Panc1 (cell line): ENCODE results near the gene SOX8. TPM values are rescaled to one million over a fixed set of nuclear protein-coding genes. Genes with fewer than 3 reads are reported as not detected.
A peak's percentile ranks its signal among the peaks of the same experiment; 100 is the strongest.

Experiments used
- ATAC-seq: fragments of 200-7000 bp; cut with Tn5 transposase; 2 replicates; pipeline ENCODE4 v1.9.1; 2020; ENCODE audit warnings: mild to moderate bottlenecking, moderate library complexity
- BruUV-seq: library from RNA; stranded (reverse); fragments of 400-500 nt; replicated peaks from 2 replicates; lab custom pipeline; 2021; lab: Mats Ljungman, UMichigan
- CTCF ChIA-PET: fragments of 300-600 bp; sonication (Branson Sonifier 250); formaldehyde crosslinking; loops from one replicate; lab custom pipeline; 2022; ENCODE audit warnings: antibody characterized with exemption; lab: Charles Lee
- POLR2A ChIA-PET: fragments of 300-600 bp; sonication (Branson Sonifier 250); formaldehyde crosslinking; loops from one replicate; lab custom pipeline; 2022; ENCODE audit warnings: antibody characterized with exemption; lab: Charles Lee
- DNase-seq: peaks from one replicate; pipeline ENCODE4 v3.0.0-alpha.2; 2010; ENCODE audit warnings: low read depth, low spot score
- H3K27ac ChIP-seq: 2 replicates; pipeline ENCODE4 v1.5.1; 2011; ENCODE audit warnings: mild to moderate bottlenecking, low read length, inconsistent platforms
- H3K27me3 ChIP-seq: fragments of 200-500 bp; sonication (Bioruptor generic); 2 replicates; pipeline ENCODE4 v1.6.0; 2014; ENCODE audit warnings: low read length, inconsistent platforms; ENCODE audit not compliant: control insufficient read depth, insufficient read depth
- H3K36me3 ChIP-seq: fragments of 200-500 bp; sonication (Bioruptor generic); 2 replicates; pipeline ENCODE4 v1.5.1; 2014; ENCODE audit warnings: inconsistent platforms, mild to moderate bottlenecking, low read length, moderate library complexity; ENCODE audit not compliant: control insufficient read depth, insufficient read depth
- H3K4me1 ChIP-seq: 2 replicates; pipeline ENCODE4 v1.5.1; 2011; ENCODE audit warnings: inconsistent platforms, mild to moderate bottlenecking, low read length, moderate library complexity; ENCODE audit not compliant: control insufficient read depth, insufficient read depth
- H3K4me3 ChIP-seq, 2 experiments: 2 replicates each; pipeline ENCODE4 v1.5.1; 2011 to 2012; ENCODE audit warnings: low read depth in 2 of 2, low read length in 2 of 2, mild to moderate bottlenecking in 2 of 2, inconsistent platforms in 1 of 2, moderate library complexity in 1 of 2
- H3K9me3 ChIP-seq: fragments of 200-500 bp; sonication (Bioruptor generic); 2 replicates; pipeline ENCODE4 v1.5.1; 2014; ENCODE audit warnings: low read depth, mild to moderate bottlenecking, inconsistent platforms, low read length, moderate library complexity; ENCODE audit not compliant: control insufficient read depth, insufficient read depth
- POLR2AphosphoS5 ChIP-seq: IDR thresholded peaks from 2 replicates; pipeline ENCODE4 v1.6.1; 2012; ENCODE audit warnings: mild to moderate bottlenecking, low read depth, low read length, moderate library complexity
- SIN3A ChIP-seq: IDR thresholded peaks from 2 replicates; pipeline ENCODE4 v1.6.1; 2012; ENCODE audit warnings: low read depth, mild to moderate bottlenecking, low read length, moderate library complexity, borderline replicate concordance; ENCODE audit not compliant: insufficient read depth
- TCF7L2 ChIP-seq: IDR thresholded peaks from 2 replicates; pipeline ENCODE4 v1.6.1; 2011; ENCODE audit warnings: mild to moderate bottlenecking, low read depth, low read length, inconsistent platforms
- in situ Hi-C: cut with HindIII; loops from 2 replicates; pipeline ENCODE4 v1.10.0; 2016; ENCODE audit warnings: low sequenced_read_pairs, low pct_unique_long_range_greater_than_20kb
- intact Hi-C: fragments of 100-400 bp; cut with micrococcal nuclease; formaldehyde crosslinking; loops from one replicate; pipeline ENCODE4 v1.10.0; 2022; ENCODE audit not compliant: unreplicated experiment
- total RNA-seq: library from RNA; stranded (reverse); gene quantifications from one replicate; pipeline ENCODE4 v1.2.1, GENCODE V29; 2021; ENCODE audit not compliant: unreplicated experiment
- TF ChIP-seq, protein P1 (sequence below): fragments of 450-650 bp; IDR thresholded peaks from 2 replicates; pipeline ENCODE4 v1.5.1; 2017; ENCODE audit warnings: mild to moderate bottlenecking
- TF ChIP-seq, protein P2 (sequence below), 2 experiments: IDR thresholded peaks; 2 replicates each; pipeline ENCODE4 v1.6.1; 2011 to 2012; ENCODE audit warnings: low read depth in 2 of 2, control low read depth in 1 of 2, low read length in 1 of 2, mild to moderate bottlenecking in 1 of 2, moderate library complexity in 1 of 2; ENCODE audit not compliant: insufficient read depth in 1 of 2

Gene SOX8
- total RNA-seq, 1 experiment from 2014 or later: 1.8 TPM

DNA sequence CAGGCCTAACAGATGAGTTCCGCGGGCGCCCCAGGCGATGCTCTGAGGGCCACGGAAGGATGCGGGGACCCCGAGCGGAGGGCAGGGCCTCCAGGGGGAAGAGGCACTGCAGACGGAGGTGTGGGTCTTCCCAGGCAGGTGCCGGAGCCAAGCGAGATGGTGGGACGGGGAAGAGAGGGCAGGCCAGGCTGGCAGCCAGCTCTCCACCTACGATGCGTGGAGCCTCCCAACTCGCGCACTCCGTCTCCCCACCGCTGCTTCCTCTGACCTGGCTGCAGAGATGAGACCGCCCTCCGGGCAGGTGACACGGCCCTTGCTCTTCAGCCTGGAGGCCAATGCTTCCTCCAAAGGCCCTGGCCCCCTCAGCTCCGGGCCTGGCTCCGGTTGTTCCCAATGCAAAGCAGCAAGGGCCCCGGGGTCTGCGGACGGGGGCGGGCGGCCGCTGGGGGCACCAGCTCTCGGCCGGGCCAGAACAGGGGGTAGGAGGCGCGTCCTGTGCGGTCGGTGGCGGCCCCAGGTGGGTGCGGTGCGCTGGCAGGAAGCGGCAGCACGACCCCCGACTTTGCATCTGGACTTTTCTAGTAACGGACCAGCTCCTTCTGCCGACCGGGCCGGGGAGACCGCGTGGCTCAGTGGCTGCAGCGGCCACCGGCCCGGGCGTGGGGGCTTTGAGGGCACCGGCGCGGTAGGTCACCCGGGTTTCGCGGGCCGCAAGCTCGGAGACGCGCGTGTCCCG is 1.5 kb upstream of the SOX8 start:
- intact Hi-C loops (no loop called here), in situ Hi-C loops (loop anchor here (5.0 kb wide), 1 partner anchor 43 kb away; no protein-coding TSS in a partner anchor)
- TF ChIP-seq POLR2AphosphoS5 (no peak), TCF7L2 (no peak), SIN3A (no peak)
- TF ChIP-seq, protein P1, sequence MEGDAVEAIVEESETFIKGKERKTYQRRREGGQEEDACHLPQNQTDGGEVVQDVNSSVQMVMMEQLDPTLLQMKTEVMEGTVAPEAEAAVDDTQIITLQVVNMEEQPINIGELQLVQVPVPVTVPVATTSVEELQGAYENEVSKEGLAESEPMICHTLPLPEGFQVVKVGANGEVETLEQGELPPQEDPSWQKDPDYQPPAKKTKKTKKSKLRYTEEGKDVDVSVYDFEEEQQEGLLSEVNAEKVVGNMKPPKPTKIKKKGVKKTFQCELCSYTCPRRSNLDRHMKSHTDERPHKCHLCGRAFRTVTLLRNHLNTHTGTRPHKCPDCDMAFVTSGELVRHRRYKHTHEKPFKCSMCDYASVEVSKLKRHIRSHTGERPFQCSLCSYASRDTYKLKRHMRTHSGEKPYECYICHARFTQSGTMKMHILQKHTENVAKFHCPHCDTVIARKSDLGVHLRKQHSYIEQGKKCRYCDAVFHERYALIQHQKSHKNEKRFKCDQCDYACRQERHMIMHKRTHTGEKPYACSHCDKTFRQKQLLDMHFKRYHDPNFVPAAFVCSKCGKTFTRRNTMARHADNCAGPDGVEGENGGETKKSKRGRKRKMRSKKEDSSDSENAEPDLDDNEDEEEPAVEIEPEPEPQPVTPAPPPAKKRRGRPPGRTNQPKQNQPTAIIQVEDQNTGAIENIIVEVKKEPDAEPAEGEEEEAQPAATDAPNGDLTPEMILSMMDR: no peak
- TF ChIP-seq, protein P2, sequence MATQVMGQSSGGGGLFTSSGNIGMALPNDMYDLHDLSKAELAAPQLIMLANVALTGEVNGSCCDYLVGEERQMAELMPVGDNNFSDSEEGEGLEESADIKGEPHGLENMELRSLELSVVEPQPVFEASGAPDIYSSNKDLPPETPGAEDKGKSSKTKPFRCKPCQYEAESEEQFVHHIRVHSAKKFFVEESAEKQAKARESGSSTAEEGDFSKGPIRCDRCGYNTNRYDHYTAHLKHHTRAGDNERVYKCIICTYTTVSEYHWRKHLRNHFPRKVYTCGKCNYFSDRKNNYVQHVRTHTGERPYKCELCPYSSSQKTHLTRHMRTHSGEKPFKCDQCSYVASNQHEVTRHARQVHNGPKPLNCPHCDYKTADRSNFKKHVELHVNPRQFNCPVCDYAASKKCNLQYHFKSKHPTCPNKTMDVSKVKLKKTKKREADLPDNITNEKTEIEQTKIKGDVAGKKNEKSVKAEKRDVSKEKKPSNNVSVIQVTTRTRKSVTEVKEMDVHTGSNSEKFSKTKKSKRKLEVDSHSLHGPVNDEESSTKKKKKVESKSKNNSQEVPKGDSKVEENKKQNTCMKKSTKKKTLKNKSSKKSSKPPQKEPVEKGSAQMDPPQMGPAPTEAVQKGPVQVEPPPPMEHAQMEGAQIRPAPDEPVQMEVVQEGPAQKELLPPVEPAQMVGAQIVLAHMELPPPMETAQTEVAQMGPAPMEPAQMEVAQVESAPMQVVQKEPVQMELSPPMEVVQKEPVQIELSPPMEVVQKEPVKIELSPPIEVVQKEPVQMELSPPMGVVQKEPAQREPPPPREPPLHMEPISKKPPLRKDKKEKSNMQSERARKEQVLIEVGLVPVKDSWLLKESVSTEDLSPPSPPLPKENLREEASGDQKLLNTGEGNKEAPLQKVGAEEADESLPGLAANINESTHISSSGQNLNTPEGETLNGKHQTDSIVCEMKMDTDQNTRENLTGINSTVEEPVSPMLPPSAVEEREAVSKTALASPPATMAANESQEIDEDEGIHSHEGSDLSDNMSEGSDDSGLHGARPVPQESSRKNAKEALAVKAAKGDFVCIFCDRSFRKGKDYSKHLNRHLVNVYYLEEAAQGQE (IDR thresholded peaks at IDR 0.05; ENCODE audit: insufficient read depth in 1 of 2, low read depth in 2 of 2, low read length in 1 of 2): no peak
- no peaks in the 10 kb centered on the region for H3K9me3 ChIP-seq
- H3K27ac ChIP-seq: no peak overlapping the region
- no peaks in the 10 kb centered on the region for H3K27me3 ChIP-seq
- H3K4me3 ChIP-seq: peak overlapping the region in 1 of 2 experiments; percentile 44; a peak in 2 of 4 replicates
- DNase-seq (no peak), ATAC-seq (no peak)
- peaks cover 6% of the 10 kb centered on the region for H3K4me1 ChIP-seq
- CTCF ChIA-PET: interaction anchor here (0.6 kb wide), 1 partner anchor 92 kb away, joined by 3 read pairs; no protein-coding TSS in a partner anchor
- BruUV-seq: no TSS peak
- POLR2A ChIA-PET: no interaction called here
- no peaks in the 10 kb centered on the region for H3K36me3 ChIP-seq

DNA sequence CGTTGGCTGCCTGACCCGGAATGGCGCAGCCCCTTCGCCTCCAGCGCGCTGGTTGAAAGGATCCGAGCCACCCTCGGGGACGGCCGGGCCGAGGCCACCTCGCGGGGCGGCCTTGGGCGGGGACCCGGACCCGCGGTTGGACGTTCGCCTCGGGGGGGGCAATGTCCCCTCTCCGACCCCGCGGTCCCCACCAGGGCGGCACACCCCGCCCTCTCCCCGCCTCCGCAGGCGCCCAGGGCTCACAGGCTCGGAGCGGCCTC is 1.0 kb upstream of the SOX8 start:
- Histone ChIP-seq H3K36me3 (no peaks in the 10 kb centered on the region), H3K4me1 (peaks cover 6% of the 10 kb centered on the region), H3K4me3 (peak overlapping the region in 1 of 2 experiments; percentile 44; a peak in 2 of 4 replicates), H3K27ac (no peak overlapping the region), H3K27me3 (no peaks in the 10 kb centered on the region), H3K9me3 (no peaks in the 10 kb centered on the region)
- TF ChIP-seq, protein P1: no peak
- TF ChIP-seq POLR2AphosphoS5 (no peak), TCF7L2 (no peak), SIN3A (no peak)
- TF ChIP-seq, protein P2 (IDR thresholded peaks at IDR 0.05; ENCODE audit: insufficient read depth in 1 of 2, low read depth in 2 of 2, low read length in 1 of 2): no peak
- POLR2A ChIA-PET: no interaction called here
- CTCF ChIA-PET: interaction anchor here (0.6 kb wide), 1 partner anchor 91 kb away, joined by 3 read pairs; no protein-coding TSS in a partner anchor
- peak; percentile 17 for ATAC-seq
- intact Hi-C loops (no loop called here), in situ Hi-C loops (no loop called here)
- BruUV-seq: no TSS peak
- DNase-seq: no peak
